GM23248 (cell line): ENCODE results near the gene POLN.

ENCODE experiments used
- EZH2 ChIP-seq: fragments of 200-600 bp; sonication (generic); IDR thresholded peaks from 2 replicates; pipeline ENCODE4 v1.6.1; 2018; ENCODE audit warnings: antibody characterized with exemption, mild to moderate bottlenecking; ENCODE audit not compliant: insufficient read depth, poor library complexity, severe bottlenecking
- EZH2phosphoT487 ChIP-seq: fragments of 200-600 bp; sonication (generic); IDR thresholded peaks from 2 replicates; pipeline ENCODE4 v1.6.1; 2018; ENCODE audit warnings: antibody characterized with exemption, moderate library complexity, mild to moderate bottlenecking, low read depth; ENCODE audit not compliant: insufficient read depth

- TF ChIP-seq EZH2phosphoT487: no peak
- TF ChIP-seq EZH2: no peak
These were observed 38.8 kb upstream of the POLN start for GRCh38 chr4:2280531-2281300.
